SK-N-MC (cell line): Measurements from ENCODE around the gene AATF.
A peak's percentile ranks its signal among the peaks of the same experiment; 100 is the strongest.

ENCODE experiments used
- EZH2 ChIP-seq: fragments of 200-600 bp; sonication (generic); IDR thresholded peaks from one replicate; pipeline ENCODE4 v1.6.1; 2017; ENCODE audit warnings: antibody characterized with exemption
- POLR2AphosphoS5 ChIP-seq: IDR thresholded peaks from 2 replicates; pipeline ENCODE4 v1.6.1; 2012; ENCODE audit warnings: mild to moderate bottlenecking, low read depth, low read length, borderline replicate concordance

- TF ChIP-seq EZH2 (peak; percentile 64), POLR2AphosphoS5 (no peak)
Observed at GRCh38 chr17:36943250-36944191, 5.2 kb upstream of the AATF start.
